GM19438 (cell line): ENCODE results near the gene RBM4.
"Not testable (repeated sequence)": the region's sequence is repeated elsewhere in the genome, so short reads cannot be mapped to it uniquely, and the experiment has no call there.

Experiments used
- ATAC-seq: cut with Tn5 transposase; IDR thresholded peaks from one replicate; pipeline ENCODE4 v1.9.1; 2021; ENCODE audit warnings: low read depth; ENCODE audit not compliant: unreplicated experiment

Gene RBM4

DNA sequence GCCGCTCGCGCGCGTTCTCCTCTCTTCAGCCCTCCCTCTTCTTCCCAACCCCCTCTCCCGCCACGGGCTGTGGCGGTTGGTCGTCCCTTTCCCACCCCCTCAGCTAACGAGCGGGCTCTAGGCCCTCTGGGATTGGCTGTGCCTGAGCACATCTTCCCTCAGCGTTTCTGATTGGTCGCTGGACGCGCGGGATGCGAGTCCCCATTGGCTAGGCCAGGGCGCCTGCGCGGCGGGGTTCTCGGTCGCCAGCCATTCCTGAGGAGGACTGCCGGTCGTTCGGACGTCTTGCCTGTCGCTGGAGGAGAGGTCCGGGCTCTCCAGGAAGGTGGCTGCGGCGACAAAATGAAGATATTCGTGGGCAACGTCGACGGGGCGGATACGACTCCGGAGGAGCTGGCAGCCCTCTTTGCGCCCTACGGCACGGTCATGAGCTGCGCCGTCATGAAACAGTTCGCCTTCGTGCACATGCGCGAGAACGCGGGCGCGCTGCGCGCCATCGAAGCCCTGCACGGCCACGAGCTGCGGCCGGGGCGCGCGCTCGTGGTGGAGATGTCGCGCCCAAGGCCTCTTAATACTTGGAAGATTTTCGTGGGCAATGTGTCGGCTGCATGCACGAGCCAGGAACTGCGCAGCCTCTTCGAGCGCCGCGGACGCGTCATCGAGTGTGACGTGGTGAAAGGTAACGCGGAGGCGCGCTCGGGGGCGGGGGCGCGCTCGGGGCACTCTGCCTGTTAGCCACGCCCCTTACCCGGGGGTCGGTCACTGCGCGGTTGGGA lies 21.9 kb upstream of the RBM4 start, which contains the start of gene RBM14:
Gene RBM14 (plus strand): TSS at position 252 of the 776 bp plus-strand sequence. CDS start 91 bp downstream, at position 343.
- ATAC-seq, result peak; percentile 82

DNA sequence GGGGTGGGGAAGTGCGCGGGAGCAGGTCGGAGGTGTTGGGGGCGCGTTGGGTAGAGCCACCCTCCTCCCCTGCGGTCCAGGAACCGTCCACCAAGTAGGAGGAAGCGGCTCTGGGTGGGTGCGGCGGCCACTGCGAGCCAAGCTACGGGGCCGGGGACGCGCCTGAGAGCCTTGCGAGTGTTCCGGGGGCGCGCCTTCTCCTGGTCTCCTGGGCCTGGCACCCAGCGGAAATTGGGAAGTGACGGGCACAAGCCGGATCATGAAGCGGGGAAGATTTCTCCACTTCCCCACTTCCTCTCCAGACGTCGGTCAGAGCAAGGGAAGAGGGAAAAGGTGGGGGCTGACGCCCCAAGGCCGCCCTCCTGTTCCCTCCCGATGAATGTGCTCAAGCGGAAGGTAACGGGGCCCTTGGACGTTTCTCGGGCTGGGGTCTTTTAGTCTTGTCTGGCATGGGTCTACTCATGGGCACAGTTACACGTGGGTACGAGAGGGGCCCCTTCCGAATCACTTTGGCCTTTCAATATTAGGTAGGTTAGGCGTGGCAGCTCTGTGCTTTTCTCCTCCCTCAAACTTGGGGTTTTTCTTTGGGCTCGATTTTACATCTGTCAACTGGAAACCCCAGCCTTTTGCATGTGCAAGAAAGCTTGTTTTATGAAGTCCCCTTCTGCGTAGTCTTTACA lies 21.2 kb upstream of the RBM4 start:
- ATAC-seq, result no peak

DNA sequence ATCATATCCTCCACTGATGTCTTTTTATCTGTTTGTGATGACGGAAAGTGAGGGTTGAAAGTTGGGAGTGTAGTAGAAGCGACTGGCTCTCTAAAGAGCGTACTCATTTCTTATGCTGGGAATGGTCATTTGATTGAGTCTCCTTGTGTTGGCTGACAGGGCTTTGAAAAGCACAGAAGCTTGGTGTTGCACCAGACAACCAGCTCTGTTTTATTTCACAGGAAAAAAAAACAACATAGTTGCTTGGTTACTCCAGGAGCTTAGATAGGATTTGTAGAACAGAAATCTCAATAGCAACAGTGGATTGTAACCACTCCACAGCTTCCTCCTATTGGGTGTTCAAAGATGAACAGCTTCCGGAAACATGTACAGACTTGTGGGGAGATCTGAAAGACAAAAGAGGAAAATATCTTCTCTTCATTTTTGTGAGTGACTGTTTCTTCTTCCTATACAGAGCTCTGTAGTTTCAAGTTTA lies 19.4 kb upstream of the RBM4 start:
- no peak for ATAC-seq

DNA sequence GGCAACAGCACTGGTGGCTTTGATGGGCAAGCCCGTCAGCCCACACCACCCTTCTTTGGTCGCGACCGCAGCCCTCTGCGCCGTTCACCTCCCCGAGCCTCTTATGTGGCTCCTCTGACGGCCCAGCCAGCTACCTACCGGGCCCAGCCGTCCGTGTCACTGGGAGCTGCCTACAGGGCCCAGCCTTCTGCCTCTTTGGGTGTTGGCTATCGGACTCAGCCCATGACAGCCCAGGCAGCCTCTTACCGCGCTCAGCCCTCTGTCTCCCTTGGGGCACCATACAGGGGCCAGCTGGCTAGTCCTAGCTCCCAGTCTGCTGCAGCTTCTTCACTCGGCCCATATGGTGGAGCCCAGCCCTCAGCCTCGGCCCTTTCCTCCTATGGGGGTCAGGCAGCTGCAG lies 14.1 kb upstream of the RBM4 start:
- no peak for ATAC-seq

DNA sequence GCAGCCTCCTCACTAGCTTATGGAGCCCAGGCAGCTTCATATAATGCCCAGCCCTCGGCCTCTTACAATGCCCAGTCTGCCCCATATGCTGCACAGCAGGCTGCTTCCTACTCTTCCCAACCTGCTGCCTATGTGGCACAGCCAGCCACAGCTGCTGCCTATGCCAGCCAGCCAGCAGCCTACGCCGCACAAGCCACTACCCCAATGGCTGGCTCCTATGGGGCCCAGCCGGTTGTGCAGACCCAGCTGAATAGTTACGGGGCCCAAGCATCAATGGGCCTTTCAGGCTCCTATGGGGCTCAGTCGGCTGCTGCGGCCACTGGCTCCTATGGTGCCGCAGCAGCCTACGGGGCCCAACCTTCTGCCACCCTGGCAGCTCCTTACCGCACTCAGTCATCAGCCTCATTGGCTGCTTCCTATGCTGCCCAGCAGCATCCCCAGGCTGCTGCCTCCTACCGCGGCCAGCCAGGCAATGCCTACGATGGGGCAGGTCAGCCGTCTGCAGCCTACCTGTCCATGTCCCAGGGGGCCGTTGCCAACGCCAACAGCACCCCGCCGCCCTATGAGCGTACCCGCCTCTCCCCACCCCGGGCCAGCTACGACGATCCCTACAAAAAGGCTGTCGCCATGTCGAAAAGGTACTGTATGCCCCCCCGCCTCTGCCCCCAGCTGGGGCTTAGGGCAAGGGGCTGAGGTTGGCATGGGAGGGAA lies 13.3 kb upstream of the RBM4 start:
- ATAC-seq, result no peak

DNA sequence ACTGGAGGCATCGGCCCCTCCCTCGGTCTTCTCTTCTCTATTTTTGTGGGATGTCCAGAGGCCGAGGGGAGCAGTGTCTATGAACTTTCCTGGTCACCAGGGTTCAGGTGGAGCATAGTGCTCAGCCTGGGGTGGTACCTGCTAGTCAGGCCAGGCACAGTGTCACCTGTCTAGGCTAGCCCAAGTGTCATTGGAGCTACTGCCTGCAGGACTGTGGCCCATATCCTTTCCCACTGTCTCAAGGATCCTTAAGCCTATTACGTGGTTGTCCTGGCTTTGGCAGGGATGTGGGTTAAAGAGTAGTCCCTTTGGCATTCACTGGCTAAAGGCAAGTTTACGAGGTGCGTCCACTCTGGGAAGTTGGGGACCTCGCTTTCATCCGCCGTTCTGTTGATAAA lies 12.8 kb upstream of the RBM4 start:
- no peak for ATAC-seq

DNA sequence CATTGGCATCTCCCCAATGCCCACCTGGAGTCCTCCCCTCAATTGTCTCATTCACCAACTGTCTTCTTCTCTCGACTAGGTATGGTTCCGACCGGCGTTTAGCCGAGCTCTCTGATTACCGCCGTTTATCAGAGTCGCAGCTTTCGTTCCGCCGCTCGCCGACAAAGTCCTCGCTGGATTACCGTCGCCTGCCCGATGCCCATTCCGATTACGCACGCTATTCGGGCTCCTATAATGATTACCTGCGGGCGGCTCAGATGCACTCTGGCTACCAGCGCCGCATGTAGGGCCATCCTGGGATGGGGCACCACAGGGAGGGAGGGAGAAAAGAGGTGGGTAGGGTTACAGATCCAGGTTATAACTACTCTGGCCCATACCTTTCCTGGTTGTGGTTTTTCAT lies 12.1 kb upstream of the RBM4 start:
- no peak for ATAC-seq

DNA sequence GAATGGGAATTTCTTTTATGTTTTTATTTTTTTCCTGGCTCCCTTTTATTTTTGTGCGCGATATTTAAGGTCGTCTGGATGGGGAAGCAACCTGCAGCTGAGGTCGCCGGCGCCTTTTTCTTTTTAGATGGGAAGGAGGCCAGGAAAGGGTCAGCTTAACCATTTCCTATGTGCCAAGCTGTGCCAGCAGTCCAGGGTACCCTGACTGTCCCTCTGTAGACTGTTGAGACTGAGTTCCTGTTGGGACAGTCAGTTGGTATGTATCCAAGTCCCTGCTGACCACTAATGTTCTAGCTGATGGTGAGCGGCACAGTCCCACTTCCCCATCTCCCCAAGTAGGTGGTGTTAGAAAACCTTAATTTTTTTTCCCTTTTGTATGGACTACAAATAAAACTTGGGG lies 11.6 kb upstream of the RBM4 start:
- ATAC-seq, result no peak

DNA sequence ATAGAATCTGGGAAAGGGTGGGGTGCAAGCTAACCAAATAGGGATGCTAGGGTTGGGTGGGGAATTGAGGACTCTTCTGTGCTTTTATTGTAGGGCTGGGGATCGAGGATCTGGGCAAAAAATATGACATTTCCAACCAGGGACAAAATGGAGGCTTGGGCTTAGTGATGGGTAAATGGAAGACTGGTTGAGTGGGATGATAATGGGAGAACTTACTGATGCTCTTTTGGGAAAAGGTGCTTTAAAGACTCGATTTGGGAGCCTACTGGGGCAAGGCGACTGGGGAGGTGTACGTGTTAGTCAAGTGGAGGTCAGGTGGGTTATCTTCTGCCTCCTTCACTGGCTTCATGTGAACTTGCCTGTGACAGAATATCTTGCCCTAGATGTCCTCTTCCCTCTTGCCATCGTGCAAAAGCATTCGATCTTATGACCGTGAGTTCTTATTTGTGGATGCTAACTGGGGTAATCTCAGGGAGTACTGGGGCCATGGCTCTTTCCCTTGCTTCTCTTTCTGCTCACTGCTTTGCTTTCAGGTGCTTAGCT lies 10.4 kb upstream of the RBM4 start:
- no peak for ATAC-seq

DNA sequence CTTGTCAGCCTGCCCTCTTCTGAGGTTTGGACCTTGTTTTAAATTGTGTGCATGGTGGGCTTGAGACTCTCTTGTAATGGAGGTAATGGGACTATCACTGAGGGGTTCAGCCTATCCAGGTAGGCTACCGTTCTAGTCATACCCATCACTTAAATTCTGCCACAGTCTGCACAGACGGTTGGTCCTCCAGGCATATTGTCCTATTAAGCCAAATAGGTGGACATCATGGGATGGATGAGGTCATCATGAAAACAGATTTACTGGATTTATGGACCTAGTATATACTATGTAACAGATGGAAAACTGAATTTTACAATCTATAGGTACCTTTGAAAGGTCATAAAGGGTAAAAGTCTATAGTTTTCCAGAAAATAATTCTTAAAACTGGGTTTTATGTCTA lies 9.1 kb upstream of the RBM4 start:
- ATAC-seq, result no peak

DNA sequence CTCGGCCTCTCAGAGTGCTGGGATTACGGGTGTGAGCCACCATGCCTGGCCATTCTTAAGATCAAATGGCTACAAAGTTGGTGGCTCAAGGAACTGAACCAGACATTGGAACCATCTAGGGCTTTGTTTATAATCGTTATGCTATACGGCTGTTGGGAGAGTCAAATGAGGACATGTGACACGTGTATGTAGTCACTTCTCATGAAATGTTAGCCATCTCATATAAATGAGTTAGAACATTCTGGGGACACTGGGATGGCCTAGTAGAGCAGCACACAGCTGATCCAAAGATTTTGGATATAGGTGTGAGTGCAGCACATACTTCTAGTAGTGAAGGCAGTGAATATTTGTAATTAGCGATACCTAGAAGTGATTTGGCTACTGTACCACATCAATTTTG lies 6.6 kb upstream of the RBM4 start:
- ATAC-seq, result no peak

DNA sequence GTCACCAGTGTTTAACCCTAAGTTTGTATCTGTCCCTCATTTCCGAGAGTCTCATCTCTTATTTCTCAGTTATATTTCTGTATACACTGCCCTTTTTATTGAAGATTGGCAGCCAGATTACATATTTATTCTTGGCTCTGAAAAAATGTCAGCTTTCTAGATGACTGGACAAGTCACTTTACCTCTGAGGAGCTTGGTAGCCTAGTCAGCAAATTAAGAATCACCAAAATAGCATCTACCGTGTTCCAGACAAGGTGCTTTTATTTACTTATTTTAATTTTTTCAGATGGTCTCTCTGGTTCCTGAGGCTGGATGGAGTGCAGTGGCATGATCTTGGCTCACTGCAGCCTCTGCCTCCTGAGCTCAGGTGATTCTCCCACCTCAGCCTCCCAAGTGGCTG lies 5.6 kb upstream of the RBM4 start:
- ATAC-seq, result no peak

DNA sequence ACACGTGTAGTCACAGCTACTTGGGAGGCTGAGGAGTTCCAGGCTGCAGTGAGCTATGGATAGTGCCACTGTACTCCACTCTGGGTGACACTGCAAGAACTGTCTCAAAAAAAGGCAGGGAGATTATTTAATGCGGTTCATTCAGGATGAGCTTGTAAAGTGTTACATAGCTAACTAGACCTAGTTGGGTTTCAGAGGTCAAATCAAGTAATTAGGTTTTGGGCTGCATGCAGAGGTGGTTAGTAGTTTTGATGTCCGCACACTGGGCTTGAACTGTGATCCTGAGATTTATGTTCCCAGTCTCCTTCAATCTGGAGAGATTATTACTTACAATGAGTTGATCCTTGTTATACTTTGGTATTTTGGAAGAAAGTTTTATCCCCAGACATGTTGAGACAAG lies 2.1 kb upstream of the RBM4 start:
- ATAC-seq, result no peak

DNA sequence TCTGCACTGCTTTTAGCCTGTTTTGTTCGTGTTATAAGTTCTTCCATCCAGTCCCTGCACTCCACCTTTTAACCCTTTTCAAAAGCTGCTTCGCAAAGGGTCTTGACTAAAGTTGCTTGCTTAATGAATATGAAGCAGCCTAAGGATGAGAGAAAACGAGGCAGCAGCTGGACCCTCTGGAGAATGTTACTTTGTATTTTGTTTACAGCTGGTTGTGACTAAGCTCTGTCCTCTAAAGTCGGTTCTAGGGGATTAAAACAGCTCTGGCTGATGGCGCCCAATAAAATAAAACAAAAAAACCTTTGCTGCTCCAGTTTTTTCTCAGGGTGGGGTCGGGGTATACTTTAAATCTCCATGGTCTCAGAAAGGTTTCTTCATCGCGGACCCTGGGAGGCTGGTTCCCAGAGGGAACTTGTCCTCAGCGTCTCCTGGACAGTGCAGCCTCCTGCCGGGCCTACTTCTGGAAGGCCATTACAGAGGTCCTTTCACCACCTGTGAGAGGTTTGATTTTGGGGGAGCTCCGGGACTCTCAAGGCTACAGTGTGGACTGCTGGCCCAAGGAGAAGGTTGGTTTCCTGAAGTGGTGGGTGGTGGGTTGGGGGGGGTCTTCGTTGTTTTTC lies 836 bp upstream of the RBM4 start:
- ATAC-seq, result no peak

DNA sequence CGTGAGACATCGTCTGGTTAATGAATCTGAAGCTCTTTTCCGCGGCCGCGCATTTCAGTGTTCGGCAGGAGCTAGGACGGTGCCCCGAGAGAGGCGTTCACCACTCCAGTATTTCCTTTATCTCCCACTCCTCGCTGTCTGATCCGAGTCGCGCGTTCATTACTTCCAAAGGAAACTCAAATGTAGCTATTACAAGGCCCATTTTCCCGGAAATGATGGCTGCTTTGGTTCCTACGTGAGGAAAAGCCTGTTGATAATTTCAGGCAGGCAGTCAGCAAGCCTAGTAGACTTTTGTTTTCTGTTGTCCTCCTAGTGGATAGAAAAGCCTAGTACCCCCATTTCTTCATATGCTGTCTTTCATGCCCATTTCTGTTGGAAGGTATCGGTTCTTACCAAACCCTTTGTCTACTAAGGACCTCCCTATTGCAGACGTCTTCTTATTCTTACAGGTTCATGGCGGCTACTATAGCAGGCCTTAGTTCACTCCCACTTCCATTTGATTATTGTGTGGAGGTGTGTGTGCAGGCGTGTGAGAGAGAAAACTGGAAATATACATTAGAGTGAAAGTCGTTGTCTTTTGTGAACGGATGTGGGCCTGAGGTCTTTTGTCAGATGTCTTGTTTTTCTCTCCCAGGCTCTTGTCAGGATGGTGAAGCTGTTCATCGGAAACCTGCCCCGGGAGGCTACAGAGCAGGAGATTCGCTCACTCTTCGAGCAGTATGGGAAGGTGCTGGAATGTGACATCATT lies 737 bp downstream of the RBM4 start:
- no peak for ATAC-seq

DNA sequence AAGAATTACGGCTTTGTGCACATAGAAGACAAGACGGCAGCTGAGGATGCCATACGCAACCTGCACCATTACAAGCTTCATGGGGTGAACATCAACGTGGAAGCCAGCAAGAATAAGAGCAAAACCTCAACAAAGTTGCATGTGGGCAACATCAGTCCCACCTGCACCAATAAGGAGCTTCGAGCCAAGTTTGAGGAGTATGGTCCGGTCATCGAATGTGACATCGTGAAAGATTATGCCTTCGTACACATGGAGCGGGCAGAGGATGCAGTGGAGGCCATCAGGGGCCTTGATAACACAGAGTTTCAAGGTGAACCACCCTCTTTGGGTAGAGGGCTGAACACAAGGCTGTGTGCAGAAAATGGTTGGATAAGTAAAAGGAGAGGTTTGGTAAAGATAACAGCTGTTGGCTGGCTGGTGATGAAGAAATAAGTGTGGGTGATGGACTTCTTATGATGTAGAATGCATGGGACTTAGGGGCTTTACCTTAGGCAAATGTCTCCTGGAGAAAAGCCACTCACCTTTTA lies 1.4 kb downstream of the RBM4 start:
- ATAC-seq, result not testable (repeated sequence)

DNA sequence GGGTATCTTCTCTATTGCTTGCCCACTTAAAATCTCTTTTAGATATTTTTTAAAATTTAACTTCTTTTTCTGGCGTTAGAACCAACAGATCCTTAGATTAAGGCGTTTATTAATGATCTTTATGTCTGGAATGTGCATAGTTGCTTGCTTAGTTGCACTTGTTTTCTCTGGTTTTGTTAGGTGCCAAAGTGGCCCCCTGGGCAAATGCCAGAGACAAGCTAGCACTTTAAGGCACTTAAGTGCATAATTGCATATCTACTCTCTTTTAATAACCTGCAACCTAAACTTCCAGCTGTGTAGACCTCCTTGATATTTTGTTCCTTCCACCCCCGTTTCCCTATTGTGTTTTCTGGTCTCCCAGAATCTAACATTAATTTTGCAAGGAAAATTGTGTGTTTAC lies 3.3 kb downstream of the RBM4 start:
- ATAC-seq, result no peak

DNA sequence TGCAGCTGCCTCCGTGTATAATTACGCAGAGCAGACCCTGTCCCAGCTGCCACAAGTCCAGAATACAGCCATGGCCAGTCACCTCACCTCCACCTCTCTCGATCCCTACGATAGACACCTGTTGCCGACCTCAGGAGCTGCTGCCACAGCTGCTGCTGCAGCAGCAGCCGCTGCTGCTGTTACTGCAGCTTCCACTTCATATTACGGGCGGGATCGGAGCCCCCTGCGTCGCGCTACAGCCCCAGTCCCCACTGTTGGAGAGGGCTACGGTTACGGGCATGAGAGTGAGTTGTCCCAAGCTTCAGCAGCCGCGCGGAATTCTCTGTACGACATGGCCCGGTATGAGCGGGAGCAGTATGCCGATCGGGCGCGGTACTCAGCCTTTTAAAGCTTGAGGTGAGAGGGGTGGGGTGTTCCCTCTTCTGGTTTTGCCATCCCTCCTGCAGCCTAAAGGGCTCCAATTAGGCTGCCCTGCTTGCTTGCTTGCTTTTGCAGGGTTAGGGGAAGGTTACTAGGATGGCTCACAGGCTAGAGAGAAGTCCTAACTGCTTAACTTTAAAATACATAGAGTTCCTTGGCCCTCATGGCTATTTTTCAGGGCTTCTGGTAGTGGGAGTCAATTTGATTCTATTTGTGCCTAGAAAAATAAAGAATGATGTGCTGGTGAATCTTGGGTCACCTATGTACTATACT lies 5.4 kb downstream of the RBM4 start:
- ATAC-seq, result no peak

DNA sequence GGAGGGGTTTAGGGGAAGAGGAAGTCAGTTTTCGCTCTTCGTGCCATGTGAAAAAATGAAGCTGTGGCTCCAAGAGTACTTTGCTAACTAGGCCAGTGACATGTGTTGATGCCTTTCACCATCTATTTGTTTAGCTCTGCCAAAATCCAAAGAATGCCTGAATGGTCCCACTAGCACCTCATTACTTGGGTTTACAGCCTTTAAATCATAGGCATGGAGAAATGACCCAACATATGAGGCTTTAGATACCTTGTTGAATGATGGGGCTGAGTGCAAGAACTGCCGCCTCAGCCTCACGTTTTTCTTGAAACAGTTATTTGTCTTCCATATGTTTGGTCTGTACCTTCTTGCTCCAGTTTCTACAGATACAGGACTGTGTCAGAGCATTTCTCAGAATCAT lies 8.3 kb downstream of the RBM4 start:
- ATAC-seq, result no peak
